ENCODE measurements around the gene EEPD1. TPM values are rescaled to one million over a fixed set of nuclear protein-coding genes. Genes with fewer than 3 reads are reported as not detected.

Gene EEPD1
- total RNA-seq, 6 experiments from 2014 or later = 0.95 to 2.7 (median 1.5) TPM

DNA sequence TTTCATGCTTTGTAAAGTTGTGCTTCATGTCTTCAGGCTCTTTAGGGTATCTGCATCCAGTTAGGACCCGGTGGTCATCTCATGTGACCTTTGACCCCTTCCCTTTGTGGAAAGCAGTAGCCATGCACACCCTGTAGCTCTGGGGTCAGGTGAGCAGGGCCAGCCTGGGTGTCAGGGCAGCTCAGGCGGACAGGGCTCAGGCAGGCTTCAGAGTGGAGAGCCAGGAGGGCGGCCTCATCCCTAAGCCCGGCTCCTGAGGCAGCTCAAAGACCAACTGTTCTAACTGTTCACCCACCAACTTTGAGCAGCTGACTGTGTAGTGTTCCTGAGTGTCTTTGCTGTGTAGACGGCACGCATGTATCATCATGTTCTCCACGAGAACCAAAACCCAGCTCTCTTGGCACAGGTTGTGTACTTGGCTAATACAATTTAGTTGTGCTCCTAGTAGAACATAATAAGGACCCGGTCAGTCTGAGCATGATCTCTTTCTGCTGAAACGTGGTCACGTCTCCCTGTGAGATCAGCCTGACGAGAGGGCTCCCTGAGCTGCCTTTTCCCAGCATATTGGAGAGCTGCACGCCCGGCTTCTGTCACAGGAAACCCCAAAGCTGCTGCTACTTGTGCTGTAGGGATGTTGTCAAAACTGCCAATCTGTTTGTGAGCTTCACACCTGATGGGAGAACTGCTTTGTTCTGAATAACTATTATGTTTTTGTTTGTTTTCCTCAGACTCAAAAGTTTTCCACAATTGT is 30.0 kb downstream of the EEPD1 start:
- Mint-ChIP-seq H3K36me3 (ENCODE audit: low read depth) (no peaks in the 10 kb centered on the region), H3K27ac (no peak overlapping the region), H3K4me1 (ENCODE audit: low read depth) (peaks cover 9% of the 10 kb centered on the region; the same call in 1 of the 2 replicates)

DNA sequence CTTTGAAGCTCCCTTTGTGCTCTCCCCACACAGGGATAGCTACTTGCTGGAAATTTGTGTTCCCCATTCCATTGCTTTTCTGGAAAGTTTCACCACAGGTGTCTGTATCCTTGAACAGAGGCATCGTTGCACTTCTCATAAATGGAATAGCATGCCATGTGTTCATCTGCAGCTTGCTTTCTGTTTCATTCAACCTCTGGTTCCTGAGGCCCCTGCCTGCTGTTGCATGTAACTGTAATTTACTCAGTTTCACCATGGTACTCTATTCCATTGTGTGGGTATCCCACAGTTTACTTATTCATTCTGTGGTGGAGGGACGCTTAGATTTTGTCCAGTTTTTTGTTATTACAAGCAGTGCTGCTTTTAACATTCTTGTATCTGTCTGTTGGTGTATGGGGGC is 32.0 kb downstream of the EEPD1 start:
- TF ChIP-seq, protein P1, sequence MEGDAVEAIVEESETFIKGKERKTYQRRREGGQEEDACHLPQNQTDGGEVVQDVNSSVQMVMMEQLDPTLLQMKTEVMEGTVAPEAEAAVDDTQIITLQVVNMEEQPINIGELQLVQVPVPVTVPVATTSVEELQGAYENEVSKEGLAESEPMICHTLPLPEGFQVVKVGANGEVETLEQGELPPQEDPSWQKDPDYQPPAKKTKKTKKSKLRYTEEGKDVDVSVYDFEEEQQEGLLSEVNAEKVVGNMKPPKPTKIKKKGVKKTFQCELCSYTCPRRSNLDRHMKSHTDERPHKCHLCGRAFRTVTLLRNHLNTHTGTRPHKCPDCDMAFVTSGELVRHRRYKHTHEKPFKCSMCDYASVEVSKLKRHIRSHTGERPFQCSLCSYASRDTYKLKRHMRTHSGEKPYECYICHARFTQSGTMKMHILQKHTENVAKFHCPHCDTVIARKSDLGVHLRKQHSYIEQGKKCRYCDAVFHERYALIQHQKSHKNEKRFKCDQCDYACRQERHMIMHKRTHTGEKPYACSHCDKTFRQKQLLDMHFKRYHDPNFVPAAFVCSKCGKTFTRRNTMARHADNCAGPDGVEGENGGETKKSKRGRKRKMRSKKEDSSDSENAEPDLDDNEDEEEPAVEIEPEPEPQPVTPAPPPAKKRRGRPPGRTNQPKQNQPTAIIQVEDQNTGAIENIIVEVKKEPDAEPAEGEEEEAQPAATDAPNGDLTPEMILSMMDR (IDR thresholded peaks at IDR 0.05) = no peak
- no peaks in the 10 kb centered on the region for H3K9me3 Mint-ChIP-seq
- DNase-seq = no peak
- H3K27ac Mint-ChIP-seq = no peak overlapping the region
- no peaks in the 10 kb centered on the region for H3K36me3 Mint-ChIP-seq (ENCODE audit: low read depth)
- H3K4me3 Mint-ChIP-seq = no peak overlapping the region
- peaks cover 9% of the 10 kb centered on the region; the same call in 1 of the 2 replicates for H3K4me1 Mint-ChIP-seq (ENCODE audit: low read depth)
- no peaks in the 10 kb centered on the region for H3K27me3 Mint-ChIP-seq (ENCODE audit: insufficient read depth)

More for the DNA sequence above, 30.0 kb downstream of the EEPD1 start:
- no peak overlapping the region for H3K4me3 Mint-ChIP-seq
- DNase-seq = no peak
- TF ChIP-seq, protein P1 (IDR thresholded peaks at IDR 0.05) = no peak
- no peaks in the 10 kb centered on the region for H3K9me3 Mint-ChIP-seq
- H3K27me3 Mint-ChIP-seq (ENCODE audit: insufficient read depth) = no peaks in the 10 kb centered on the region

DNA sequence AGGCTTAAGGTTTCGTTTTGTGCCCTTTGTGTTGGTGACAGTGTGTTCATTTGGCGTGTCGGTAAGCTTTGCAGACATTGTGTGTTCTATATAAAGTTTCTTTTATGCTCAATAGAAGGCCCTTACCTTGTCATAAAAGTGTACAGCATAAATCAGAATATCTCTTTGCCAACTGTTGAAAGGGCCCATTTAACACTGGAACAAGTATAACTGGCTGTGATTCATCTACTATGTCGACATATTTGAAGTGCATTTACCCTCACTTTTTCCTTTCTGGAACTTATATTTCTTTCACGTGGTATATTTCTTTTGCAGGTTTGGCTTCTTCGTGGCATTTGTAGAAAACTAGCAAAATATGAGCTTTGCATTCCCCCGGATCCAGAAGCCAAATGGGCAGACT is 32.7 kb downstream of the EEPD1 start:
- no peak for DNase-seq
- Mint-ChIP-seq H3K36me3 (ENCODE audit: low read depth) (no peaks in the 10 kb centered on the region), H3K4me3 (no peak overlapping the region), H3K9me3 (no peaks in the 10 kb centered on the region), H3K27ac (no peak overlapping the region), H3K4me1 (ENCODE audit: low read depth) (peaks cover 9% of the 10 kb centered on the region), H3K27me3 (ENCODE audit: insufficient read depth) (no peaks in the 10 kb centered on the region)
- TF ChIP-seq, protein P1 (IDR thresholded peaks at IDR 0.05) = no peak

DNA sequence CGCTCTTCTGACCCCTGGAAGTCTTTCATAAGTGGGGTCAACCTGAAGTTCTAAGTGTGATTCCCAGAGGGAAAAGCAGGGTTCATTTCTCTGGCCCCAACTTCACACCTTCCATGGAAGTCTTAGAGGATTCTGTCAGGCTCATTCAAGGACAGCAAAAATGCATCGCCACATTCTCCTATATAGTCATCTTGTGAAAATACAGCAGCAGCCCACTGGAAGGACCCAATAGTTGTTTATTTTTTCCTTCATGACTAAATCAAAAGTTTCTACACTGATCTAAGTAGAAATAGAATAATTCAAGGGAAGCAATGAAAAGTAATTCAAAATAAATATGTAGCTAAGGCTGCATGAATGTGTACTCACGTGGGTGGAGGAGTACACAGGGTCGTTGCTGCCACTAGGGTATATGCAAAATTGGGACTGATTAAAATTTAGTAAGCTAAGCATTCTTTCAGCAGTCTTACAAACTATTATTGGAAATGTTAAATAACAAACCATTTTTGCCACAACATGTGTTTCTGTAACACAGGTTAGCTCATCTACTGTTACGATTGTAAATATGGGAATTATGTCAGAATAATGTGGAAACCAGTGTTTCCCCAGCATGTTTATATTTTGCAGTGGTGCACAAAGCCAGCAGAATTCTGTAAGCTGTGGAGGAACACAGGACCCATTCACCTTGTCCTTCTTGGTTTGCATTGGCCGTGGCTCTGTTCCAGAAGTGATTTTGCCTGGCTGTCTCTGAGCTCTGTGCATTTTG is 33.5 kb downstream of the EEPD1 start:
- peaks cover 17% of the 10 kb centered on the region for H3K4me1 Mint-ChIP-seq (ENCODE audit: low read depth)
- no peaks in the 10 kb centered on the region; the same call in 1 of the 2 replicates for H3K27me3 Mint-ChIP-seq (ENCODE audit: insufficient read depth)
- H3K36me3 Mint-ChIP-seq (ENCODE audit: low read depth) = no peaks in the 10 kb centered on the region
- H3K4me3 Mint-ChIP-seq = no peak overlapping the region
- no peak overlapping the region for H3K27ac Mint-ChIP-seq
- TF ChIP-seq, protein P1 (IDR thresholded peaks at IDR 0.05) = no peak
- H3K9me3 Mint-ChIP-seq = no peaks in the 10 kb centered on the region
- DNase-seq = no peak

DNA sequence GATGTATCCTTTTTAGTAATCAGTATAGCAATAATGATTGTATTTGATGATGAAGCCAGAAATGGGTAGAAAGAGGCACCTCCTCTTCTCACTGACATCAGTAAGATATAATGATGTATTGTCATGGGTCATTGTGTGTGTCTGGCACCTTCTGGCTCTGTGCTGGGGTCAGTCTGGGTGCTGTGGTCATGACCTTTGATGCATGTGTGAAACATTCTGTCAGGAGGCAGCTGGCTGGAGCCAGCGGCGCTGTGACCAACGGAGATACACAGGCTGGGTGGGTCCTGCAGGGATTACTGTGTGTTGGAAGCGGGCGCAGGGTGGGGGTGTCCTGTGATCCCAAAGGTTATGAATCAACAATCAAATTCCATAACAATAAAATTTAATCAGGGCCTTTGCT is 35.2 kb downstream of the EEPD1 start:
- TF ChIP-seq, protein P1 (IDR thresholded peaks at IDR 0.05) = no peak
- no peaks in the 10 kb centered on the region for H3K9me3 Mint-ChIP-seq
- no peak overlapping the region for H3K27ac Mint-ChIP-seq
- no peaks in the 10 kb centered on the region for H3K36me3 Mint-ChIP-seq (ENCODE audit: low read depth)
- no peak overlapping the region for H3K4me3 Mint-ChIP-seq
- no peak for DNase-seq
- H3K27me3 Mint-ChIP-seq (ENCODE audit: insufficient read depth) = no peaks in the 10 kb centered on the region; the same call in 1 of the 2 replicates
- H3K4me1 Mint-ChIP-seq (ENCODE audit: low read depth) = peaks cover 34% of the 10 kb centered on the region

Data from HFFc6 (cell line).